ENCODE data around the gene CDK1. TPM values are rescaled to one million over a fixed set of nuclear protein-coding genes. Genes with fewer than 3 reads are reported as not detected.

Gene CDK1
- total and polyA plus RNA-seq, 2 donors (not counting 3 experiments of a cell fraction or from before 2014, with no cell fraction given) = 19.9 to 70.1 TPM

GRCh38 chr10:60789340-60789739 lies 11.1 kb downstream of the CDK1 start:
- Histone ChIP-seq H4K20me1 (replicated peaks; ENCODE audit: control insufficient read depth, extremely low read depth, insufficient read depth, low read length) (peaks cover 2% of the 10 kb centered on the region), H3K27me3 (ENCODE audit: control insufficient read depth in 2 of 2, insufficient read depth in 2 of 2, low read length in 2 of 2) (no peaks in the 10 kb centered on the region), H3K4me1 (ENCODE audit: control insufficient read depth, extremely low read depth, insufficient read depth, low read length) (no peaks in the 10 kb centered on the region), H3K9me1 (replicated peaks; ENCODE audit: control insufficient read depth, extremely low read depth, insufficient read depth, low read length) (no peaks in the 10 kb centered on the region), H2AFZ (ENCODE audit: low read depth, low read length) (no peak overlapping the region), H3K9me3 (replicated peaks; ENCODE audit: control insufficient read depth, insufficient read depth, low read length) (no peaks in the 10 kb centered on the region), H3K9ac (replicated peaks; ENCODE audit: extremely low read depth, insufficient read depth, low read length) (no peak overlapping the region), H3K4me3 (replicated peaks in 1 of 3; ENCODE audit: insufficient read depth in 1 of 3, low read depth in 1 of 3, low read length in 3 of 3) (no peak overlapping the region), H3K4me2 (ENCODE audit: insufficient read depth, low read length) (no peak overlapping the region), H3K36me3 (ENCODE audit: control insufficient read depth in 2 of 2, extremely low read depth in 1 of 2, insufficient read depth in 2 of 2, low read length in 2 of 2) (peaks cover 0 to 40% of the 10 kb centered on the region in 2 experiments), H3K79me2 (ENCODE audit: control insufficient read depth, insufficient read depth, low read length) (peaks cover 83% of the 10 kb centered on the region), H3K27ac (ENCODE audit: insufficient read depth, low read depth, low read length) (no peak overlapping the region)
- CTCF ChIA-PET = no interaction called here
- dilution Hi-C loops (cut with MboI; ENCODE audit: extremely low pct_ligation_motif_present, low sequenced_read_pairs) = no loop called here
- intact Hi-C loops (cut with micrococcal nuclease) = no loop called here
- TF ChIP-seq GATA2 (IDR thresholded peaks at IDR 0.05; ENCODE audit: insufficient read depth, insufficient read length, low read depth, low read length) = no peak
- no peak for TF ChIP-seq MYC (IDR thresholded peaks at IDR 0.05; ENCODE audit: low read depth, low read length)
- TF ChIP-seq POLR2A (IDR thresholded peaks at IDR 0.05; ENCODE audit: low read depth, low read length) = no peak
- no peak for TF ChIP-seq FOS (IDR thresholded peaks at IDR 0.05; ENCODE audit: borderline replicate concordance, insufficient read depth, low read length)
- no peak for TF ChIP-seq JUN (IDR thresholded peaks at IDR 0.05; ENCODE audit: borderline replicate concordance, insufficient read depth, insufficient read length, low read depth)
- no peak for TF ChIP-seq POLR2AphosphoS5 (IDR thresholded peaks at IDR 0.05; ENCODE audit: insufficient read depth, low read depth, low read length)
- no peak for TF ChIP-seq MAX (IDR thresholded peaks at IDR 0.05; ENCODE audit: insufficient read depth, insufficient read length)
- no peak for TF ChIP-seq CTCF (IDR thresholded peaks at IDR 0.05; ENCODE audit: extremely low read depth in 1 of 2, insufficient read depth in 1 of 2, low read depth in 1 of 2, low read length in 2 of 2)
- no peak for TF ChIP-seq EZH2 (IDR thresholded peaks at IDR 0.05; ENCODE audit: borderline replicate concordance, low read depth, low read length, severe bottlenecking)
- no peak for DNase-seq (ENCODE audit: low read depth, low spot score)
- POLR2A ChIA-PET = no interaction called here
- no TSS peak for BruUV-seq (replicated peaks)
- no peak for FAIRE-seq

Measured in endothelial cell of umbilical vein (primary cell).